Measurements from ENCODE around the gene MCCD1. TPM values are rescaled to one million over a fixed set of nuclear protein-coding genes. Genes with fewer than 3 reads are reported as not detected.
A peak's percentile ranks its signal among the peaks of the same experiment; 100 is the strongest.

Gene MCCD1
- total RNA-seq, 2 donors from 2014 or later = not detected

- ATAC-seq = no peak
- intact Hi-C loops (cut with DNase I, micrococcal nuclease) = no loop called here
These were observed 30.8 kb downstream of the MCCD1 start for GRCh38 chr6:31559606-31559957.

GRCh38 chr6:31559958-31560696 lies 31.4 kb downstream of the MCCD1 start:
- peak; percentile 34 for ATAC-seq
- DNase-seq = peak; percentile 51 to 58
- intact Hi-C loops (cut with DNase I, micrococcal nuclease) = no loop called here

More at GRCh38 chr6:31559606-31559957, 30.8 kb downstream of the MCCD1 start:
- DNase-seq = no peak

GRCh38 chr6:31560697-31561058 lies 31.9 kb downstream of the MCCD1 start:
- no peak for DNase-seq
- intact Hi-C loops (cut with DNase I, micrococcal nuclease) = no loop called here
- no peak for ATAC-seq

- intact Hi-C loops (cut with DNase I, micrococcal nuclease) = no loop called here
- no peak for DNase-seq
- ATAC-seq = no peak
These were observed 39.0 kb downstream of the MCCD1 start for GRCh38 chr6:31567531-31568370.

- ATAC-seq = no peak
- intact Hi-C loops (cut with DNase I, micrococcal nuclease) = no loop called here
- no peak for DNase-seq
These were observed 39.8 kb downstream of the MCCD1 start for GRCh38 chr6:31568537-31568961.

GRCh38 chr6:31569861-31570536 lies 41.2 kb downstream of the MCCD1 start:
- no peak for DNase-seq
- intact Hi-C loops (cut with DNase I, micrococcal nuclease) = no loop called here
- no peak for ATAC-seq

GRCh38 chr6:31572041-31572911 lies 43.5 kb downstream of the MCCD1 start, which contains the start of gene LTA:
Gene LTA (plus strand): TSS chr6:31572289. CDS start chr6:31572743, 454 bp downstream.
- ATAC-seq = peak; percentile 34
- DNase-seq = no peak
- intact Hi-C loops (cut with DNase I, micrococcal nuclease) = no loop called here

- DNase-seq (no peak), ATAC-seq (no peak)
- intact Hi-C loops (cut with DNase I, micrococcal nuclease) = no loop called here
These were observed 44.7 kb downstream of the MCCD1 start for GRCh38 chr6:31573239-31574105.

- intact Hi-C loops (cut with DNase I, micrococcal nuclease) = no loop called here
- ATAC-seq = no peak
- no peak for DNase-seq
These were observed 45.6 kb downstream of the MCCD1 start for GRCh38 chr6:31574106-31575061.

- intact Hi-C loops (cut with DNase I, micrococcal nuclease) = no loop called here
- ATAC-seq (peak; percentile 73), DNase-seq (peak in 1 of 2 donors; percentile 57)
These were observed 46.7 kb downstream of the MCCD1 start, which contains the start of gene TNF for GRCh38 chr6:31575335-31575901. Gene TNF (plus strand): TSS chr6:31575565. CDS start chr6:31575742, 177 bp downstream.

GRCh38 chr6:31575952-31576685 lies 47.4 kb downstream of the MCCD1 start:
- ATAC-seq (no peak), DNase-seq (no peak)
- intact Hi-C loops (cut with DNase I, micrococcal nuclease) = no loop called here

GRCh38 chr6:31576897-31577578 lies 48.3 kb downstream of the MCCD1 start:
- DNase-seq (no peak), ATAC-seq (no peak)
- intact Hi-C loops (cut with DNase I, micrococcal nuclease) = no loop called here

GRCh38 chr6:31577579-31577966 lies 48.8 kb downstream of the MCCD1 start:
- DNase-seq (no peak), ATAC-seq (no peak)
- intact Hi-C loops (cut with DNase I, micrococcal nuclease) = no loop called here

- DNase-seq (no peak), ATAC-seq (no peak)
- intact Hi-C loops (cut with DNase I, micrococcal nuclease) = no loop called here
These were observed 49.7 kb downstream of the MCCD1 start for GRCh38 chr6:31578184-31579118.

All from left colon (tissue), 2 donors.